ENCODE measurements around the gene CTNND2.

GRCh38 chr5:11398728-11399127 is 505.5 kb downstream of the CTNND2 start:
- TF ChIP-seq CTCF (IDR thresholded peaks at IDR 0.05) = no peak
- no peak for TF ChIP-seq POLR2A (IDR thresholded peaks at IDR 0.05)

Measured in thyroid gland (tissue), 4 donors.